Panc1 (cell line): ENCODE measurements around the gene TWF1. TPM values are rescaled to one million over a fixed set of nuclear protein-coding genes. Genes with fewer than 3 reads are reported as not detected.

Source experiments
- ATAC-seq: fragments of 200-7000 bp; cut with Tn5 transposase; 2 replicates; pipeline ENCODE4 v1.9.1; 2020; ENCODE audit warnings: mild to moderate bottlenecking, moderate library complexity
- BruUV-seq: library from RNA; stranded (reverse); fragments of 400-500 nt; replicated peaks from 2 replicates; lab custom pipeline; 2021; lab: Mats Ljungman, UMichigan
- CTCF ChIA-PET: fragments of 300-600 bp; sonication (Branson Sonifier 250); formaldehyde crosslinking; loops from one replicate; lab custom pipeline; 2022; ENCODE audit warnings: antibody characterized with exemption; lab: Charles Lee
- POLR2A ChIA-PET: fragments of 300-600 bp; sonication (Branson Sonifier 250); formaldehyde crosslinking; loops from one replicate; lab custom pipeline; 2022; ENCODE audit warnings: antibody characterized with exemption; lab: Charles Lee
- DNase-seq: peaks from one replicate; pipeline ENCODE4 v3.0.0-alpha.2; 2010; ENCODE audit warnings: low read depth, low spot score
- H3K27ac ChIP-seq: 2 replicates; pipeline ENCODE4 v1.5.1; 2011; ENCODE audit warnings: mild to moderate bottlenecking, low read length, inconsistent platforms
- H3K27me3 ChIP-seq: fragments of 200-500 bp; sonication (Bioruptor generic); 2 replicates; pipeline ENCODE4 v1.6.0; 2014; ENCODE audit warnings: low read length, inconsistent platforms; ENCODE audit not compliant: control insufficient read depth, insufficient read depth
- H3K36me3 ChIP-seq: fragments of 200-500 bp; sonication (Bioruptor generic); 2 replicates; pipeline ENCODE4 v1.5.1; 2014; ENCODE audit warnings: inconsistent platforms, mild to moderate bottlenecking, low read length, moderate library complexity; ENCODE audit not compliant: control insufficient read depth, insufficient read depth
- H3K4me1 ChIP-seq: 2 replicates; pipeline ENCODE4 v1.5.1; 2011; ENCODE audit warnings: inconsistent platforms, mild to moderate bottlenecking, low read length, moderate library complexity; ENCODE audit not compliant: control insufficient read depth, insufficient read depth
- H3K4me3 ChIP-seq, 2 experiments: 2 replicates each; pipeline ENCODE4 v1.5.1; 2011 to 2012; ENCODE audit warnings: low read depth in 2 of 2, low read length in 2 of 2, mild to moderate bottlenecking in 2 of 2, inconsistent platforms in 1 of 2, moderate library complexity in 1 of 2
- H3K9me3 ChIP-seq: fragments of 200-500 bp; sonication (Bioruptor generic); 2 replicates; pipeline ENCODE4 v1.5.1; 2014; ENCODE audit warnings: low read depth, mild to moderate bottlenecking, inconsistent platforms, low read length, moderate library complexity; ENCODE audit not compliant: control insufficient read depth, insufficient read depth
- CTCF ChIP-seq: fragments of 450-650 bp; IDR thresholded peaks from 2 replicates; pipeline ENCODE4 v1.5.1; 2017; ENCODE audit warnings: mild to moderate bottlenecking
- POLR2AphosphoS5 ChIP-seq: IDR thresholded peaks from 2 replicates; pipeline ENCODE4 v1.6.1; 2012; ENCODE audit warnings: mild to moderate bottlenecking, low read depth, low read length, moderate library complexity
- REST ChIP-seq, 2 experiments: IDR thresholded peaks; 2 replicates each; pipeline ENCODE4 v1.6.1; 2011 to 2012; ENCODE audit warnings: low read depth in 2 of 2, control low read depth in 1 of 2, low read length in 1 of 2, mild to moderate bottlenecking in 1 of 2, moderate library complexity in 1 of 2; ENCODE audit not compliant: insufficient read depth in 1 of 2
- SIN3A ChIP-seq: IDR thresholded peaks from 2 replicates; pipeline ENCODE4 v1.6.1; 2012; ENCODE audit warnings: low read depth, mild to moderate bottlenecking, low read length, moderate library complexity, borderline replicate concordance; ENCODE audit not compliant: insufficient read depth
- TCF7L2 ChIP-seq: IDR thresholded peaks from 2 replicates; pipeline ENCODE4 v1.6.1; 2011; ENCODE audit warnings: mild to moderate bottlenecking, low read depth, low read length, inconsistent platforms
- in situ Hi-C: cut with HindIII; loops from 2 replicates; pipeline ENCODE4 v1.10.0; 2016; ENCODE audit warnings: low sequenced_read_pairs, low pct_unique_long_range_greater_than_20kb
- intact Hi-C: fragments of 100-400 bp; cut with micrococcal nuclease; formaldehyde crosslinking; loops from one replicate; pipeline ENCODE4 v1.10.0; 2022; ENCODE audit not compliant: unreplicated experiment
- total RNA-seq: library from RNA; stranded (reverse); gene quantifications from one replicate; pipeline ENCODE4 v1.2.1, GENCODE V29; 2021; ENCODE audit not compliant: unreplicated experiment

The TWF1 gene
- total RNA-seq, 1 experiment from 2014 or later = 103 TPM

DNA sequence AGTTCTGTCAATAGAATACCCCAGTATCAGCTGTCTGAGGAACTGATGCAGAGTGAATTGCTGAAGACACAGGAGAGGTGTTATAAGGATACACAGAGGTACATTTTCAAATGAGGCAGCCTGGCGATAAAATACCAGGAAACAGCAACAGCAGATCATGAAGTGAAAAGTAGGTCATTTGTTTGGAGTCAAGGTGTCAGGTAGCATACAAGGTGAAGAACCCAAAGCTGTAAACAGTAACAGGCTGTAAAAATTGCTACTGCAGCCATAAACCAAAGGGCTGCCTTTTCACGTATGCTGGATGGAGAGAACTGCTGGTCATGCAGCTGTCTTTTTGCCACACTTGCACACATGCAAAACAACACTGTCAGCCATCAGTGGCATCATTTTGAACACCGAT lies 9.3 kb upstream of the TWF1 start:
- Histone ChIP-seq H3K4me3 (no peak overlapping the region), H3K27ac (no peak overlapping the region), H3K36me3 (no peaks in the 10 kb centered on the region), H3K4me1 (no peaks in the 10 kb centered on the region), H3K9me3 (no peaks in the 10 kb centered on the region), H3K27me3 (no peaks in the 10 kb centered on the region; the same call in 1 of the 2 replicates)
- ChIA-PET POLR2A (no interaction called here), CTCF (no interaction called here)
- intact Hi-C loops (no loop called here), in situ Hi-C loops (no loop called here)
- ATAC-seq (no peak), DNase-seq (no peak)
- no TSS peak for BruUV-seq
- TF ChIP-seq CTCF (no peak), POLR2AphosphoS5 (no peak), TCF7L2 (no peak), SIN3A (no peak), REST (IDR thresholded peaks at IDR 0.05; ENCODE audit: insufficient read depth in 1 of 2, low read depth in 2 of 2, low read length in 1 of 2) (no peak)

DNA sequence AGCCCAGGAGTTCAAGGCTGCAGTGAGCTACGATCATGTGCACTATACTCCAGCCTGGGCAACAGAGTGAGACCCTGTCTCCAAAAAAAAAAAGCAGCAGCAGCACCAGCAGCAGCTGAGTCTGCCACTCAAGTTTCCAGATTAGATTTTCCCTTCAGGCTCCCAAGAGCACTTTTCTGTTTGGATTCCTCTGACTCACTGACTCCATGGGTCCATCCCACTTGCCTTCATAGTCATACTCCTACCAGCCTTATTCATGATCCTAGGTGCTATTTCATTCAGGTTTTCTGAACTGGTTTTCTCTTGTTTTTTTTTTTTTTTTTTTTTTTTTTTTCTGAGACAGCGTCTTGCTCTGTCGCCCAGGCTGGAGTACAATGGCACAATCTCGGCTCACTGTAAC lies 6.8 kb upstream of the TWF1 start:
- no peak overlapping the region for H3K4me3 ChIP-seq
- CTCF ChIA-PET = no interaction called here

More for the DNA sequence above, 6.8 kb upstream of the TWF1 start:
- Histone ChIP-seq H3K27ac (no peak overlapping the region), H3K9me3 (no peaks in the 10 kb centered on the region), H3K4me1 (no peaks in the 10 kb centered on the region), H3K36me3 (no peaks in the 10 kb centered on the region), H3K27me3 (no peaks in the 10 kb centered on the region; the same call in 1 of the 2 replicates)
- BruUV-seq = no TSS peak
- no peak for DNase-seq
- ATAC-seq = no peak
- intact Hi-C loops = no loop called here
- no peak for TF ChIP-seq TCF7L2
- no peak for TF ChIP-seq REST (IDR thresholded peaks at IDR 0.05; ENCODE audit: insufficient read depth in 1 of 2, low read depth in 2 of 2, low read length in 1 of 2)
- no peak for TF ChIP-seq SIN3A
- no peak for TF ChIP-seq POLR2AphosphoS5
- no peak for TF ChIP-seq CTCF
- POLR2A ChIA-PET = no interaction called here
- in situ Hi-C loops = no loop called here
